Tibial nerve (tissue), 3 donors: ENCODE results near the gene ZMAT3.

Experiments used
- POLR2A ChIP-seq, 2 donors: fragments of 450-650 bp; IDR thresholded peaks; one replicate each; pipeline ENCODE4 v1.6.1; 2017; ENCODE audit warnings: antibody characterized with exemption in 2 of 2, mild to moderate bottlenecking in 2 of 2, moderate library complexity in 2 of 2
- TF ChIP-seq, protein P1 (sequence below), 5 experiments: fragments of 200-600 bp in 3 of 5; fragments of 450-650 bp in 2 of 5; sonication (generic) in 3 of 5; IDR thresholded peaks; one replicate each; pipeline ENCODE4 v1.5.1; 2016 to 2019; ENCODE audit warnings: antibody characterized with exemption in 5 of 5, mild to moderate bottlenecking in 3 of 5, moderate library complexity in 2 of 5

- no peak for TF ChIP-seq POLR2A (IDR thresholded peaks at IDR 0.05)
- TF ChIP-seq, protein P1, sequence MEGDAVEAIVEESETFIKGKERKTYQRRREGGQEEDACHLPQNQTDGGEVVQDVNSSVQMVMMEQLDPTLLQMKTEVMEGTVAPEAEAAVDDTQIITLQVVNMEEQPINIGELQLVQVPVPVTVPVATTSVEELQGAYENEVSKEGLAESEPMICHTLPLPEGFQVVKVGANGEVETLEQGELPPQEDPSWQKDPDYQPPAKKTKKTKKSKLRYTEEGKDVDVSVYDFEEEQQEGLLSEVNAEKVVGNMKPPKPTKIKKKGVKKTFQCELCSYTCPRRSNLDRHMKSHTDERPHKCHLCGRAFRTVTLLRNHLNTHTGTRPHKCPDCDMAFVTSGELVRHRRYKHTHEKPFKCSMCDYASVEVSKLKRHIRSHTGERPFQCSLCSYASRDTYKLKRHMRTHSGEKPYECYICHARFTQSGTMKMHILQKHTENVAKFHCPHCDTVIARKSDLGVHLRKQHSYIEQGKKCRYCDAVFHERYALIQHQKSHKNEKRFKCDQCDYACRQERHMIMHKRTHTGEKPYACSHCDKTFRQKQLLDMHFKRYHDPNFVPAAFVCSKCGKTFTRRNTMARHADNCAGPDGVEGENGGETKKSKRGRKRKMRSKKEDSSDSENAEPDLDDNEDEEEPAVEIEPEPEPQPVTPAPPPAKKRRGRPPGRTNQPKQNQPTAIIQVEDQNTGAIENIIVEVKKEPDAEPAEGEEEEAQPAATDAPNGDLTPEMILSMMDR (IDR thresholded peaks at IDR 0.05) = no peak
These were observed 66.4 kb downstream of the ZMAT3 start for GRCh38 chr3:179005213-179005612.
